K562 (cell line): ENCODE data around the gene PALM3. TPM values are rescaled to one million over a fixed set of nuclear protein-coding genes. Genes with fewer than 3 reads are reported as not detected.

Source experiments
- ESRRA ChIP-seq: fragments of 450-650 bp; IDR thresholded peaks from 2 replicates; pipeline ENCODE4 v1.6.1; 2014; ENCODE audit warnings: low read depth, mild to moderate bottlenecking, moderate library complexity, borderline replicate concordance
- MTA1 ChIP-seq: fragments of 450-650 bp; IDR thresholded peaks from 2 replicates; pipeline ENCODE4 v1.6.1; 2017; ENCODE audit warnings: borderline replicate concordance
- MYC ChIP-seq, 2 experiments: fragments of 250-450 bp in 1 of 2; sonication (Bioruptor Pico) in 1 of 2; IDR thresholded peaks; 2 replicates each; pipeline versions ENCODE4 v1.5.1 to v1.6.1; 2012 to 2021; ENCODE audit warnings: low read depth in 2 of 2, borderline replicate concordance in 1 of 2, improper control_type of control experiment in 1 of 2, low read length in 1 of 2, mild to moderate bottlenecking in 1 of 2, moderate library complexity in 1 of 2
- POLR3A ChIP-seq: IDR thresholded peaks from 2 replicates; pipeline ENCODE4 v1.6.1; 2011; ENCODE audit warnings: borderline replicate concordance, mild to moderate bottlenecking, moderate library complexity; ENCODE audit not compliant: insufficient read length, insufficient read depth; ENCODE audit errors: extremely low read depth
- RERE ChIP-seq: sonication (generic); formaldehyde crosslinking; IDR thresholded peaks from 2 replicates; pipeline ENCODE4 v1.8.0; 2023; ENCODE audit warnings: missing genetic modification reagents, mild to moderate bottlenecking, borderline replicate concordance
- RFX7 ChIP-seq: fragments of 250-450 bp; sonication (Bioruptor Pico); IDR thresholded peaks from 2 replicates; pipeline ENCODE4 v1.5.1; 2021; ENCODE audit warnings: mild to moderate bottlenecking
- TFE3 ChIP-seq: fragments of 450-650 bp; formaldehyde crosslinking; IDR thresholded peaks from 2 replicates; pipeline ENCODE4 v1.4.0; 2020; ENCODE audit warnings: mild to moderate bottlenecking, mixed read lengths
- TOE1 ChIP-seq, 2 experiments: fragments of 450-650 bp in 1 of 2; sonication (generic) in 1 of 2; formaldehyde crosslinking in 1 of 2; IDR thresholded peaks; 2 replicates each; pipeline versions ENCODE4 v1.7.1 to v1.8.0; 2016 to 2022; ENCODE audit warnings: borderline replicate concordance in 2 of 2, mild to moderate bottlenecking in 2 of 2, antibody characterized with exemption in 1 of 2, inconsistent platforms in 1 of 2, low read depth in 1 of 2, missing genetic modification reagents in 1 of 2, moderate library complexity in 1 of 2
- XRCC5 ChIP-seq: fragments of 200-400 bp; formaldehyde crosslinking; IDR thresholded peaks from 2 replicates; pipeline ENCODE4 v1.6.1; 2017; ENCODE audit warnings: low read depth, mild to moderate bottlenecking, low read length
- polyA plus RNA-seq, 8 experiments: library from polyadenylated mRNA; depleted of rRNA in 4 of 8; stranded (reverse) in 5 of 8; unstranded in 3 of 8; fragments of >200 nt; fragmentation: Nextera tagmentation in 2 of 8; fragmentation: Illumina TruSeq in 1 of 8; extraction: Ambion mirVana in 2 of 8; extraction: Trizol in 1 of 8; gene quantifications; 2 replicates each; pipeline versions ENCODE4 v1.2.1 to v1.2.3, GENCODE V29; 2011 to 2014; ENCODE audit warnings: inconsistent platforms in 1 of 8, missing spikeins in 1 of 8
- total RNA-seq, 7 experiments: library from RNA; depleted of rRNA in 6 of 7; stranded (reverse); fragments of >200 nt in 6 of 7; fragmentation: Illumina TruSeq in 2 of 7; extraction: Trizol in 2 of 7; gene quantifications; 2 replicates each; pipeline versions ENCODE4 v1.2.1 to v1.2.3, GENCODE V29; 2011 to 2021; ENCODE audit warnings: low replicate concordance in 1 of 7
- TF ChIP-seq, protein P1 (sequence below): sonication (generic); formaldehyde crosslinking; IDR thresholded peaks from 2 replicates; pipeline ENCODE4 v1.8.0; 2022; ENCODE audit warnings: mild to moderate bottlenecking, missing genetic modification reagents
- TF ChIP-seq, protein P2 (sequence below): sonication (generic); formaldehyde crosslinking; IDR thresholded peaks from 2 replicates; pipeline ENCODE4 v1.8.0; 2022; ENCODE audit warnings: missing genetic modification reagents, mild to moderate bottlenecking, borderline replicate concordance

PALM3 gene
- total and polyA plus RNA-seq, 9 of the 15 experiments (the other 6 are each of a cell fraction or from before 2014, with no cell fraction given): 0.07 to 9.3 (median 3.3) TPM

GRCh38 chr19:14091081-14091812 is 29.4 kb upstream of the PALM3 start (continued):
- no peak for TF ChIP-seq RERE
- TF ChIP-seq, protein P1, sequence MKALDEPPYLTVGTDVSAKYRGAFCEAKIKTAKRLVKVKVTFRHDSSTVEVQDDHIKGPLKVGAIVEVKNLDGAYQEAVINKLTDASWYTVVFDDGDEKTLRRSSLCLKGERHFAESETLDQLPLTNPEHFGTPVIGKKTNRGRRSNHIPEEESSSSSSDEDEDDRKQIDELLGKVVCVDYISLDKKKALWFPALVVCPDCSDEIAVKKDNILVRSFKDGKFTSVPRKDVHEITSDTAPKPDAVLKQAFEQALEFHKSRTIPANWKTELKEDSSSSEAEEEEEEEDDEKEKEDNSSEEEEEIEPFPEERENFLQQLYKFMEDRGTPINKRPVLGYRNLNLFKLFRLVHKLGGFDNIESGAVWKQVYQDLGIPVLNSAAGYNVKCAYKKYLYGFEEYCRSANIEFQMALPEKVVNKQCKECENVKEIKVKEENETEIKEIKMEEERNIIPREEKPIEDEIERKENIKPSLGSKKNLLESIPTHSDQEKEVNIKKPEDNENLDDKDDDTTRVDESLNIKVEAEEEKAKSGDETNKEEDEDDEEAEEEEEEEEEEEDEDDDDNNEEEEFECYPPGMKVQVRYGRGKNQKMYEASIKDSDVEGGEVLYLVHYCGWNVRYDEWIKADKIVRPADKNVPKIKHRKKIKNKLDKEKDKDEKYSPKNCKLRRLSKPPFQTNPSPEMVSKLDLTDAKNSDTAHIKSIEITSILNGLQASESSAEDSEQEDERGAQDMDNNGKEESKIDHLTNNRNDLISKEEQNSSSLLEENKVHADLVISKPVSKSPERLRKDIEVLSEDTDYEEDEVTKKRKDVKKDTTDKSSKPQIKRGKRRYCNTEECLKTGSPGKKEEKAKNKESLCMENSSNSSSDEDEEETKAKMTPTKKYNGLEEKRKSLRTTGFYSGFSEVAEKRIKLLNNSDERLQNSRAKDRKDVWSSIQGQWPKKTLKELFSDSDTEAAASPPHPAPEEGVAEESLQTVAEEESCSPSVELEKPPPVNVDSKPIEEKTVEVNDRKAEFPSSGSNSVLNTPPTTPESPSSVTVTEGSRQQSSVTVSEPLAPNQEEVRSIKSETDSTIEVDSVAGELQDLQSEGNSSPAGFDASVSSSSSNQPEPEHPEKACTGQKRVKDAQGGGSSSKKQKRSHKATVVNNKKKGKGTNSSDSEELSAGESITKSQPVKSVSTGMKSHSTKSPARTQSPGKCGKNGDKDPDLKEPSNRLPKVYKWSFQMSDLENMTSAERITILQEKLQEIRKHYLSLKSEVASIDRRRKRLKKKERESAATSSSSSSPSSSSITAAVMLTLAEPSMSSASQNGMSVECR: peak; percentile 64; the same call in 1 of the 2 replicates
- TF ChIP-seq, protein P2, sequence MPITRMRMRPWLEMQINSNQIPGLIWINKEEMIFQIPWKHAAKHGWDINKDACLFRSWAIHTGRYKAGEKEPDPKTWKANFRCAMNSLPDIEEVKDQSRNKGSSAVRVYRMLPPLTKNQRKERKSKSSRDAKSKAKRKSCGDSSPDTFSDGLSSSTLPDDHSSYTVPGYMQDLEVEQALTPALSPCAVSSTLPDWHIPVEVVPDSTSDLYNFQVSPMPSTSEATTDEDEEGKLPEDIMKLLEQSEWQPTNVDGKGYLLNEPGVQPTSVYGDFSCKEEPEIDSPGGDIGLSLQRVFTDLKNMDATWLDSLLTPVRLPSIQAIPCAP (CRISPR knock-in tag): no peak
- TF ChIP-seq ESRRA: no peak; the same call in 1 of the 2 replicates
- no peak for TF ChIP-seq RFX7 (CRISPR knock-in tag)
- TF ChIP-seq MYC (IDR thresholded peaks at IDR 0.05; ENCODE audit: low read depth, low read length): 0 out of 2 replicates have a peak, but pooled peaks have one; percentile 29
- TF ChIP-seq MYC (CRISPR knock-in tag; IDR thresholded peaks at IDR 0.05; ENCODE audit: borderline replicate concordance, low read depth): no peak
- TF ChIP-seq TFE3: no peak
- peak; percentile 57; the same call in 1 of the 2 replicates for TF ChIP-seq MTA1
- TF ChIP-seq XRCC5: no peak; the same call in 1 of the 2 replicates
- no peak for TF ChIP-seq POLR3A
- 0 out of 2 replicates have a peak, but pooled peaks have one; percentile 9 for TF ChIP-seq TOE1 (IDR thresholded peaks at IDR 0.05; ENCODE audit: borderline replicate concordance)
- no peak for TF ChIP-seq TOE1 (CRISPR knock-in tag; IDR thresholded peaks at IDR 0.05; ENCODE audit: borderline replicate concordance, low read depth)
